ENCODE data around the gene HIRA. TPM values are rescaled to one million over a fixed set of nuclear protein-coding genes. Genes with fewer than 3 reads are reported as not detected.

HIRA gene
- total RNA-seq, 2 donors from 2014 or later: 30.7 to 36.6 TPM

GRCh38 chr22:19394274-19395050 is 37.1 kb downstream of the HIRA start:
- H3K4me1 Mint-ChIP-seq (ENCODE audit: low read depth): no peaks in the 10 kb centered on the region
- no peak for DNase-seq
- no peaks in the 10 kb centered on the region for H3K27me3 Mint-ChIP-seq (ENCODE audit: low read depth)
- no peak overlapping the region for H3K4me3 Mint-ChIP-seq
- H3K27ac Mint-ChIP-seq: no peak overlapping the region
- ATAC-seq (replicated peaks in 1 of 2): no peak
- H3K9me3 Mint-ChIP-seq: no peaks in the 10 kb centered on the region
- peaks cover 7 to 15% of the 10 kb centered on the region in 2 donors for H3K36me3 Mint-ChIP-seq (ENCODE audit: insufficient read depth in 2 of 2)

GRCh38 chr22:19393704-19394103 is 37.8 kb downstream of the HIRA start:
- no peak overlapping the region for H3K4me3 Mint-ChIP-seq
- no peak overlapping the region for H3K27ac Mint-ChIP-seq
- ATAC-seq (replicated peaks in 1 of 2) (no peak), DNase-seq (no peak)
- no peaks in the 10 kb centered on the region for H3K4me1 Mint-ChIP-seq (ENCODE audit: low read depth)
- peaks cover 8 to 15% of the 10 kb centered on the region in 2 donors for H3K36me3 Mint-ChIP-seq (ENCODE audit: insufficient read depth in 2 of 2)
- H3K27me3 Mint-ChIP-seq (ENCODE audit: low read depth): no peaks in the 10 kb centered on the region
- no peaks in the 10 kb centered on the region for H3K9me3 Mint-ChIP-seq

GRCh38 chr22:19387575-19387974 is 44.0 kb downstream of the HIRA start:
- H3K27me3 Mint-ChIP-seq (ENCODE audit: low read depth): no peaks in the 10 kb centered on the region
- DNase-seq: no peak
- no peaks in the 10 kb centered on the region for H3K4me1 Mint-ChIP-seq (ENCODE audit: low read depth)
- H3K27ac Mint-ChIP-seq: no peak overlapping the region
- H3K9me3 Mint-ChIP-seq: no peaks in the 10 kb centered on the region
- no peak overlapping the region for H3K4me3 Mint-ChIP-seq
- peaks cover 6 to 29% of the 10 kb centered on the region in 2 donors for H3K36me3 Mint-ChIP-seq (ENCODE audit: insufficient read depth in 2 of 2)
- no peak for ATAC-seq (replicated peaks in 1 of 2)

- Mint-ChIP-seq H3K27ac (no peak overlapping the region), H3K9me3 (no peaks in the 10 kb centered on the region), H3K4me1 (ENCODE audit: low read depth) (no peaks in the 10 kb centered on the region), H3K4me3 (no peak overlapping the region), H3K36me3 (ENCODE audit: insufficient read depth in 2 of 2) (peaks cover 6 to 34% of the 10 kb centered on the region in 2 donors), H3K27me3 (ENCODE audit: low read depth) (no peaks in the 10 kb centered on the region)
- no peak for DNase-seq
- no peak for ATAC-seq (replicated peaks in 1 of 2)
Measured at GRCh38 chr22:19387038-19387437, 44.5 kb downstream of the HIRA start.

- Mint-ChIP-seq H3K27ac (no peak overlapping the region), H3K4me1 (ENCODE audit: low read depth) (no peaks in the 10 kb centered on the region), H3K27me3 (ENCODE audit: low read depth) (no peaks in the 10 kb centered on the region), H3K9me3 (no peaks in the 10 kb centered on the region), H3K36me3 (ENCODE audit: insufficient read depth in 2 of 2) (peaks cover 6 to 34% of the 10 kb centered on the region in 2 donors), H3K4me3 (no peak overlapping the region)
- ATAC-seq (replicated peaks in 1 of 2): no peak
- DNase-seq: no peak
Measured at GRCh38 chr22:19386248-19386647, 45.3 kb downstream of the HIRA start.

GRCh38 chr22:19385221-19385906 is 46.2 kb downstream of the HIRA start:
- H3K27ac Mint-ChIP-seq: no peak overlapping the region
- no peaks in the 10 kb centered on the region for H3K27me3 Mint-ChIP-seq (ENCODE audit: low read depth)
- no peak overlapping the region for H3K4me3 Mint-ChIP-seq
- H3K9me3 Mint-ChIP-seq: no peaks in the 10 kb centered on the region
- H3K4me1 Mint-ChIP-seq (ENCODE audit: low read depth): no peaks in the 10 kb centered on the region
- no peak for ATAC-seq (replicated peaks in 1 of 2)
- DNase-seq: no peak
- H3K36me3 Mint-ChIP-seq (ENCODE audit: insufficient read depth in 2 of 2): peaks cover 2 to 30% of the 10 kb centered on the region in 2 donors

- no peaks in the 10 kb centered on the region for H3K4me1 Mint-ChIP-seq (ENCODE audit: low read depth)
- H3K36me3 Mint-ChIP-seq (ENCODE audit: insufficient read depth in 2 of 2): peaks cover 0 to 26% of the 10 kb centered on the region in 2 donors
Measured at GRCh38 chr22:19383292-19383691, 48.2 kb downstream of the HIRA start.

GRCh38 chr22:19382240-19382639 is 49.3 kb downstream of the HIRA start:
- ATAC-seq (replicated peaks in 1 of 2): no peak
- Mint-ChIP-seq H3K4me3 (no peak overlapping the region), H3K36me3 (ENCODE audit: insufficient read depth in 2 of 2) (peaks cover 0 to 23% of the 10 kb centered on the region in 2 donors), H3K27me3 (ENCODE audit: low read depth) (no peaks in the 10 kb centered on the region), H3K9me3 (no peaks in the 10 kb centered on the region), H3K27ac (no peak overlapping the region), H3K4me1 (ENCODE audit: low read depth) (no peaks in the 10 kb centered on the region)
- no peak for DNase-seq

More at GRCh38 chr22:19383292-19383691, 48.2 kb downstream of the HIRA start:
- no peaks in the 10 kb centered on the region for H3K9me3 Mint-ChIP-seq
- no peaks in the 10 kb centered on the region for H3K27me3 Mint-ChIP-seq (ENCODE audit: low read depth)
- H3K27ac Mint-ChIP-seq: no peak overlapping the region
- H3K4me3 Mint-ChIP-seq: no peak overlapping the region
- DNase-seq (no peak), ATAC-seq (replicated peaks in 1 of 2) (no peak)

- Mint-ChIP-seq H3K4me1 (ENCODE audit: low read depth) (no peaks in the 10 kb centered on the region), H3K27ac (no peak overlapping the region), H3K9me3 (no peaks in the 10 kb centered on the region), H3K27me3 (ENCODE audit: low read depth) (no peaks in the 10 kb centered on the region), H3K36me3 (ENCODE audit: insufficient read depth in 2 of 2) (peaks cover 0 to 13% of the 10 kb centered on the region in 2 donors), H3K4me3 (no peak overlapping the region)
- no peak for ATAC-seq (replicated peaks in 1 of 2)
- no peak for DNase-seq
Measured at GRCh38 chr22:19378344-19378674, 53.2 kb downstream of the HIRA start.

GRCh38 chr22:19377565-19378343 is 53.8 kb downstream of the HIRA start:
- H3K27me3 Mint-ChIP-seq (ENCODE audit: low read depth): no peaks in the 10 kb centered on the region

GRCh38 chr22:19376971-19377370 is 54.6 kb downstream of the HIRA start:
- DNase-seq (no peak), ATAC-seq (replicated peaks in 1 of 2) (no peak)
- no peak overlapping the region for H3K27ac Mint-ChIP-seq
- no peaks in the 10 kb centered on the region for H3K27me3 Mint-ChIP-seq (ENCODE audit: low read depth)
- peaks cover 0 to 9% of the 10 kb centered on the region in 2 donors for H3K36me3 Mint-ChIP-seq (ENCODE audit: insufficient read depth in 2 of 2)
- no peaks in the 10 kb centered on the region for H3K9me3 Mint-ChIP-seq
- no peaks in the 10 kb centered on the region for H3K4me1 Mint-ChIP-seq (ENCODE audit: low read depth)
- no peak overlapping the region for H3K4me3 Mint-ChIP-seq

More at GRCh38 chr22:19377565-19378343, 53.8 kb downstream of the HIRA start:
- Mint-ChIP-seq H3K27ac (no peak overlapping the region), H3K36me3 (ENCODE audit: insufficient read depth in 2 of 2) (peaks cover 0 to 12% of the 10 kb centered on the region in 2 donors), H3K4me3 (no peak overlapping the region), H3K4me1 (ENCODE audit: low read depth) (no peaks in the 10 kb centered on the region), H3K9me3 (no peaks in the 10 kb centered on the region)
- ATAC-seq (replicated peaks in 1 of 2) (no peak), DNase-seq (no peak)

- no peaks in the 10 kb centered on the region for H3K9me3 Mint-ChIP-seq
- H3K27ac Mint-ChIP-seq: peak overlapping the region; percentile 24
- peaks cover 0 to 14% of the 10 kb centered on the region in 2 donors for H3K36me3 Mint-ChIP-seq (ENCODE audit: insufficient read depth in 2 of 2)
- H3K4me3 Mint-ChIP-seq: no peak overlapping the region
- DNase-seq (no peak), ATAC-seq (replicated peaks in 1 of 2) (no peak)
- no peaks in the 10 kb centered on the region for H3K4me1 Mint-ChIP-seq (ENCODE audit: low read depth)
- no peaks in the 10 kb centered on the region for H3K27me3 Mint-ChIP-seq (ENCODE audit: low read depth)
Measured at GRCh38 chr22:19376247-19376646, 55.3 kb downstream of the HIRA start.

GRCh38 chr22:19375435-19375834 is 56.1 kb downstream of the HIRA start:
- H3K36me3 Mint-ChIP-seq (ENCODE audit: insufficient read depth in 2 of 2): peaks cover 0 to 14% of the 10 kb centered on the region in 2 donors
- ATAC-seq (replicated peaks in 1 of 2) (no peak), DNase-seq (no peak)
- H3K27me3 Mint-ChIP-seq (ENCODE audit: low read depth): no peaks in the 10 kb centered on the region
- H3K4me3 Mint-ChIP-seq: no peak overlapping the region
- H3K9me3 Mint-ChIP-seq: no peaks in the 10 kb centered on the region
- H3K27ac Mint-ChIP-seq: no peak overlapping the region
- H3K4me1 Mint-ChIP-seq (ENCODE audit: low read depth): no peaks in the 10 kb centered on the region

Measured in activated T-cell treated with anti-CD3 and anti-CD28 coated beads, Interleukin-2, amount 50 U/mL, for 72 hours (primary cell).